Daoy (cell line): ENCODE results near the gene KLHL18. TPM values are rescaled to one million over a fixed set of nuclear protein-coding genes. Genes with fewer than 3 reads are reported as not detected.
A peak's percentile ranks its signal among the peaks of the same experiment; 100 is the strongest.
"Not testable (repeated sequence)": the region's sequence is repeated elsewhere in the genome, so short reads cannot be mapped to it uniquely, and the experiment has no call there.

Experiments used
- DNase-seq: peaks from one replicate; pipeline ENCODE4 v3.0.0-alpha.2; 2015; ENCODE audit warnings: low read depth
- total RNA-seq: library from RNA; depleted of rRNA; stranded (reverse); fragments of >200 nt; shearing (Covaris generic); gene quantifications from 2 replicates; pipeline ENCODE4 v1.2.3, GENCODE V29; 2014

The KLHL18 gene
- total RNA-seq, 1 experiment from 2014 or later: 15.0 TPM

DNA sequence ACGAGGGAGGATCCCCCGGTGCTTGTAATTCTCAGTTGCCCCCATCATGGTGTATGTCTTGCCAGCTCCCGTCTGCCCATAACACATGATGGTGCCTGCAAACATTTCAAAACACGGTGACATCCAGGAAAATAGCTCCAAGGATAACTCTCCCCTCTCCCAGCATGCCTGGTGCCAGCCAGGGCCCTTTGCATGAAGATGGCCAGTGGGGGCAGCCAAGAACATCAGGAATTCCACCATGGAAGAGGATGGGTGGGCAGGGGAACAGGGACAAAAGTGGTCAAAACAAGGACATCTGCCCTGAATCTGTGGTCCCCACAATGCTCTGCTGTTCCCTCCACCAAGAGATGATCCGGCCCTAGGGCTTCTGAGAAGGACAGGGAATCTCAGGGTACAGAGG lies 9.2 kb upstream of the KLHL18 start:
- no peak for DNase-seq

DNA sequence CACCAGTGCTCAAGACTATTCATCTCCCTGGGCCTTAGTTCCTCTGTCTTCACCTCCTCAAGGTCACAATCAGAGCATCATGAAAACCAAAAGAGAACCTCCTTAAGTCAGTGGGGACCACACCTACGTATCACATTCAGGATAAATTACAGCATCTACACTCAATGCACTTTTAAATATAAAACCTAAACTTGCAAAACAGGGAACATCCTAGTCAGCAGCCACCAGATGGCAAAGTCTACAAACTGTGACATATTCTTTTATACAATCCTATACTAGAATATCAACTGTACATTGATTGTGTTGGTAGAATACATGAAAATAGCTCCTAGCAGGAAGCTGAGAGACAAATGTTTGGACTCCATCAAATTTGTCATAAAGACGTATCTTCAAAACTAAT lies 8.1 kb upstream of the KLHL18 start:
- DNase-seq: no peak

DNA sequence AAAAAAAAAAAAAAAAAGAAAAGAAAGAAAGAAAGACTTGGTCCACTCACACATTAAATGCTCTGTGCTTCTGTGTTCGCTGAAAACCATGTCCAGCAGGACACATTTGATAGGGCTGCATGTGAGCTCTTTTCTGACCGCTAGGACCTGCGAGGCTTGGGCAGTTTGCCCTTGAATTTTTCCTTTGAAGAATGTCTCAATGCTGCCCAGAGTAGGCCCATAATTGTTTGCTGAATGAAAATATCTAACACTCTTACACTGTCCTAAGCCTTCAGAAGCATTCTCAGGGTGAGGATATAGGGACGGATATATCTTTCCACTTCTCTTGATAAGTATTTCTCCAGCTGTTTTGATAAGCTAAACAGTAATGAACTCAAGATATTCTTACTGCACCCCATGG lies 6.2 kb upstream of the KLHL18 start:
- DNase-seq: no peak

DNA sequence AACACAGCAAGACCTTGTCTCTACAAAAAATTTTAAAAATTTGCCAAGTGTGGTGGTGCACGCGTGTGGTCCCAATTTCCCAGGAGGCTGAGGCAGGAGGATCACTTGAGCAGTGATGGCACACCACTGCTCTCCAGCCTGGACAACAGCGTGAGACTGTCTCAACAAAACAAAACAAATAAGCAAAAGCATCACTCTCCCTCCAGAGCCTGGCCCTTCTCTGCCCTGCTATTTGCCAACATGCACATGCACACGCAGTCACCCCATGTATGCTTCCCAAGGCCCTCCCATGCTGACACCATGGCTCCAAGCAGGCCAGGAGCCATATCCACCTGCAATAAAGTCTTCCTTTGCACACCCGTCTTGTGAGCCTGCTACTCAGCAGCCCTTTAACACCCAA lies 2.2 kb upstream of the KLHL18 start:
- DNase-seq: no peak

DNA sequence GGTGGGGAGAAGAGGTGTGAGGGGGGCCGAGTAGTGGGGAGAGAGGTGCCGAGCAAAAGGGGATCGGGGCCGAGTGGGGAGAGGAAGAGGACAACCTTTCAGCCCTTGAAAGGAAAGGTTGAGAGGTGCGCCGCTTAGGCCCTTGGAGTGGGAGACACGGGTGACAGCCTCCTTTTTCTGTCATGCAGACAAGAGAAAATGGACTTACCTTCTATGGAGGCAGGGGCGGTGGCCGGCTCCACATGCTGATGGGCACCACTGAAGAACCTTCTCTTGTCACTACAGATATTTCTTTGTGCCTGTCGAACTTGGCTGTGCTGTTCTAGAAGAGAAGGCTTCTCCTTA lies 421 bp downstream of the KLHL18 start:
- peak; percentile 7 for DNase-seq

DNA sequence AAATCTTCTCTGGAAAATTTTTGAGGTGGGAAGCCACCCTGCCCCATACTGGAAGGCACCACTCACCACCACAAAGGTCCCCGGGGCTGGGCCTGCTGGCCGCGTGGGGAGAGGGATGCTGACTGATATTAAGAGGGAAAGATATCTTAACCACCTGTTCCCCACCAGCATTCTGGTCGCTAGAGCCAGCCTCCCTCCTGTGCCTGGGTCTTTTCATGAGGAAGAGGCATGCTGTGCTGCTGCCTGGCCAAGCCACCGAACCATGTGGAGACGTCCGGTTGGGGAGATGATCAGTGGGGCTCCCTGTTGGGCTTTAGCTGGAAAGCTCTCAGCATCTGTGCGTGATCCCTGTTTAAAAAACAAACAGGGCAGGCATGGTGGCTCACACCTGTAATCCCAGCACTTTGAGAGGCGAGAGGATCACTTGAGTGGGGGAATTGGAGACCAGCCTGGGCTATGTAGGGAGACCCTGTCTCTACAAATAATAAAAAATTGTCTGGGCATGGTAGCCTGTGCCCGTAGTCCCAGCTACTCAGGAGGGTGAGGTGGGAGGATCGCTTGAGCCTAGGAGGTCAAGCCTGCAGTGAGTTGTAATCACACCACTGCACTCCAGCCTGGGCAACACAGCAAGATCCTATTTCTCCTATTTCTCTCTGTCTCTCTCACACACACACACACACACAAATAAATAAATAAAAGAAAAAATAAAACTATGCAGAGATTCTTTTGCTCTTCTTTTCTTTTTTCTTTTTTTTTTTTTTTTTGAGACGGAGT lies 1.0 kb downstream of the KLHL18 start:
- peak; percentile 13 for DNase-seq

DNA sequence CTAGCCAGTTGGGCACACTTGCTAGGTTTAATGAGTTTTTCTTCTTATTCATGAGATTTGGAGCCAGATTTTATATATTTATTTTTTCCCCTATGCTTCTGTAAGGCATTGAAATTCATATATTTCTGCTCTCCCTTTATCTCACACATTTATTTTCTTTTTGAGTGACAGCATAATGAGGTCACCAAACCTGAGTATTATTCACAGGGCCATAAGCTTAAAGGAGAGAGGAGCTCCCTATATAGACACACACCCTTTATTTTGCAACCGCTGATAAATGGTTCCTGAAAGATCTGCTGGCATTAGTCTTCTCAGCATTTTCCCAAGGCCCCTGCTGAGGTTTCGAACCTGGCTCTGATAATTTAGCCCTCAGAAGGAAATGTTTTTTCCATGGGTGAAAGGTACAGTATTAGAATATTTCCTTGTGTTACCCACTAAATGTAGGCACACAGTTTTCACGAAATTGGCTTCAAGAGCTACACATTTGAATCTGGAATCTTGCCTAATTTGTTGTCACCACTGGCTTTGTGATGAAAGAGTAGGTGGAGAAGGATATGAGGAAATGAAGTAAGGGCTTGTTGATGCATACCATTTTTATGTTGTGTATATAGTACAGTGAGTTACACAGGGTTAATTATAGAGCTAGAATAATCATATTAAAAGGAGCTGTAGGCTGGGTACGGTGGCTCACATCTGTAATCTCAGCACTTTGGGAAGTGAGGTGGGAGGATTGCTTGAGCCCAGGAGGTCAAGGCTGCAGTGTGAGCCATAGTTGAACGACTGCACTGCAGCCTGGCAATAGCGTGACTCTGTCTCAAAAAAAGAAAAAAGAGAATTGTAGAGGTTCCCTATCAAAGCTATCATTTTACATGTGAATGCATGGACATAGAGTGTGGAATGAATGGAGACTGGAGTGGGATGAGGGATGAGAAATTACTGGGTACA lies 6.5 kb downstream of the KLHL18 start:
- no peak for DNase-seq

DNA sequence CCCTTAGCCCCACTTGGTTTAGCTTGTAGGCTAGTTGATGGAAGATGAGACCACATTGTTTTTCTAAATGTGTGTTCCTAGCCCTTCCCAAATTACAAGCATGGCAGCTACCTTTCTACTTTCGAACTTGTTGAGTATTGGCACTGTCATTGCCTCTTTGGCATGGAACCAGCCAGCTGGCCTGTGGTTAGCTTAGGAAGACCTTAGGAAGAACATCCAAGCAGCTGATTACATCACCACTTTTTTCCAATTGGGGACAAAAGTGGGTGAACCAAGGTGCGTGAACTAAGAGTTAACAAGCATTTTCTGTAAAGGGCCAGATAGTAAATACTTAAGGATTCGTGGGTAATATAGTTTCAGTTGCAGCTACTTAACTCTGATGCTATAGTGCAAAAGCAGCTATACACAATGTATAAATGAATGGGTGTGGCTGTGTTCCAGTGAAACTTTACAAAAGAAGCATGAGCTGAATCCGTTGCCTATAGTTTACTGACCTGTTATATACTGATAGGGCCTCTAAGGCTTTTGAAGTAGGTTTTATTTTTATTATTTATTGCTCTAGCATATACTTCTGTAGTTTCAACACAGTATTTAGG lies 8.5 kb downstream of the KLHL18 start:
- DNase-seq: no peak

DNA sequence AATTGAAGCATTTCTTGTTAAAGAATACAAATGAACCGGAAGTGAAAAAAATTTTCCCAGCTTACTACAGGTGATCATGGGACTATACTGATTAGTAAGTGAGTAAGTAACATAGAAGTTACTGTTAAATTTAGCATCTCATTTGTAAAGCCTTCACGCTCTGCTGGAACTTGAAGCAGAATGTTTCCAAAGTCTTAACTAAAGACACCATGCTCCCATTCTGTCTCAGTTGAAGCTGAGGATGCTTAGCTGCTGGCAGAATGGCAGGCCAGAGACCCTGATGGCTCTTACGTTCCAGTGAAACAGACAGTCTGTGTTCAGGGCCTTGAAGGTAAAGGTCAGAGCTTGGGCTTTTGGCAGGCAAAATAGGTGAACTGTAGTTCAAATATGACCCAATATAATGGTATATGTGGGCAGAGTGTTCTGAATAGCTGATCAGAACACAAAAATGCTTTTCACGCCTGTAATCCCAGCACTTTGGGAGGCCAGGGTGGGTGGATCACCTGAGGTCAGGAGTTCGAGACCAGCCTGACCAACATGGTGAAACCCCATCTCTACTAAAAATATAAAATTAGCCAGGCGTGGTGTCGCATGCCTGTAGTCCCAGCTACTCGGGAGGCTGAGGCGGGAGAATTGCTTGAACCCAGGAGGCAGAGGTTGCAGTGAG lies 9.1 kb downstream of the KLHL18 start:
- not testable (repeated sequence) for DNase-seq

DNA sequence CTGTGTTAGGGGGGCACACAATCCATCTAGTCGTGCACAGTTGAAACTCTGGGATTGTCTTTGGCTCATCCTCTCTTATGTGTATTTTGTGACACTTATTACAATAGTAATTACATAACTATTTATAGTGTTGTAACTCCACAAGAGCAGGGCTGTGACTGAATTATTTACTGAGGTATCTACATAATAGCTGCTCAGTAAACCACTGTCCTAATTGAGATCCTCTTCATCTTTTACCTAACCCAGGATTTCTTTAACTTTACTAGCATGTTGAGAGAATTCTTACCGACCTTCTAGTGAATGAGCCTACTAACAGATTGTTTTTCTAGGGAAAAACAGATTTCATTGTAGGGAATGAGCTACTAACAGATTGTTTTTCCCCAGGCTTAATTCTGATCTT lies 11.1 kb downstream of the KLHL18 start:
- no peak for DNase-seq

DNA sequence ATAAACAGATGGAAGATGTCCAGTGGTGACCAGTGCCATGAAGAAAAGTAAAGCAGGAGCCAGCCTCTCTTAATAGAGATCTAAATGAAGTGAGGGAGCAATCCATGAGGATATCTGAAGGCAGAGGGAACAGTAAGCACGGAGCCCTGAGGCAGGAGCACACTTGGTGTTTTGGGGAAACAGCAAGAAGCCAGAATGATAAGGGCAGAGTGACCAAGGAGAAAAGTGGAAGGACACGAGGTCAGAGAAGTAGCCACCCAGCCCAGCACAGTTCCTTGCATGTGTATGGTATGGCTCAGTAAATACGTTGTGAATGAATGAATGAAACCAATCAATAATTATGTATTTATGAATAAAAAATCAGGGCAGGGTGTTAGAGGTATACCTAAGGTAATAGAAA lies 11.6 kb downstream of the KLHL18 start:
- no peak for DNase-seq

DNA sequence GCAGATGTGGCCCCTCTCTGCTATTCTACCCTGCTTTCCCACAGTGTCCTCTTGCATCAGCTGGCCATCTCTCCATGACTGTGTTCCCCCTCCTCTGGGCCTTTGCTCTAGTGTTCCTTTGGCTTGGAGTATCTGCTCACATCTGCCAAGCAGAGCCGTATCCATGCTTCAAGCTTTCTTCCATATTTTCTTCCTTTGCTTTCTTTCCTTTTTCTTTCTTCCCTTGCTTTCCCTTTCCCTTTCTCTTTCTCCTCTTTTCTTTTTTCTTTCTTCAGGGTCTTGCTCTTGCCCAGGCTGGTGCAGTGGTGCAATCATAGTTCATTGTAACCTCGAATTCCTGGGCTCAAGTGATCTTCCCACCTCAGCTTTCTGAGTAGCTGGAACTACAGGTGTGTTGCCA lies 12.6 kb downstream of the KLHL18 start:
- no peak for DNase-seq

DNA sequence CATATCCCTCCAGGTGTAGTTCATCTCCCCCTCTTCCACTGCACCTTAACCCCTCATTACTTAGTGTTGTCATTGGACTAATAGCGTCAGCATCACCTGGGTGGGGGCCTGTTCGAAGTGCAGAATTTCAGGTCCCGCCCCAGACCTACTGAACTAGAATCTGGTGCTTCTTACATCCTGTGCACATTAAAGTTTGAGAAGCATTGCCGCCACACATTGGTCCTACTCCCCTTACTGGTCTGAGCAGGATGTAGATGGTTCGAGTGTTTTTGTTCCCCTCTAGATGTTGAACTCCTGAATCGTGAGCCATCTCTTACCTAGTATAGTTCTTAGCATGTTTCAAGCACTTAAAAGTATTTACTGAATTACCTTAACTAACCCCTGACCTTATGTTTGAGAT lies 13.2 kb downstream of the KLHL18 start:
- no peak for DNase-seq

DNA sequence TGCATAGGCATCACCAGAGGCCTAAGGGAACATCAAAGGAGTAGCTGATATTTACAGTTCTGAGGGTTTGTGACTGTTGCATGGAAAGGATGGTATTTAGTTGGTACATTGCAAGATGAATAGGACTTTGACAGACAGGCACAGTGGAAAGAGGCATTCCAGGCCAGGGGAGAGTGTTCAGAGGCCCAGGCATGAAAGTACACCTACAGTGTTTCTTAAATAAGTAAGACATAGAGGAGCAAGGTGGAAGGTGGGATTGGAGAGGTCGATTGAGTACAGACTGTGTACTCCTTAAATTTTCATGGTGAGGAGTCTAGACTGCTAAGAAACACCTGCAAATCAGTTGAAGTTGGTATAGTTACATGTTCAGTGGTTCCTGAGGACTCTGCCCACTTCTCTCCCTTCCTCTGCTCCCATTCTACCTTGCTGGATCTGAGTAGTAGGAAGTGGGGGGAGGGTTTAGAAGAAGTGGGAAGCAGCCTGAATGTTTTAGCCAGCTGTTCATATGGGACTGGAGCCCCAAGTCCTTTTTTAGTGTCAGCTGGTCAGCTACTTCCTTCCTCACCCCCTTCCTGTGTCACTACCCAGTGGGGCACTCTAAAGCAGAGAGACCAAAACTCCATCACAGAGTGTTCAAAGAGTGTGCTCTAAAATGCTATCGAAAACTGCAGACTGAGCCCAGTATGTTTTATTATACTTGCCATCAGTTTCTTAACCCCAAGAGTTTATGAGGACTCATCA lies 14.0 kb downstream of the KLHL18 start:
- DNase-seq: no peak

DNA sequence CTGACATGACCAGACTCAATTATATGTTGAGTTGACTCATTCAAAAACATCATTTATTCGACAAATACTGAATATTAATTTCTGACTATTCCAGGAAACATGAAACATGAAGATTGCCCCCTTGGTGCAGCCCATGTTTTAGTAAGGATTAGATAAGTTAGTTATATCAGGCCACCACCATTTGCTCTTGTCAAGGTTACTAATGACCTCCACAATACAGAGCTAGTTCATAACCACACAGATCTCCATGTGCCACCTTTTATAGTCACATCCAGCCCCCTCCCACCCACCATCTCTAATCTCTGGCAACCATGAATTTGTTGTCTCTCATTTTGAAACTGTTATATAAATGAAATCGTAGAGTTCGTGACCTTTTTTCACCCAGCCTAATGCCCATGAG lies 15.7 kb downstream of the KLHL18 start:
- no peak for DNase-seq

DNA sequence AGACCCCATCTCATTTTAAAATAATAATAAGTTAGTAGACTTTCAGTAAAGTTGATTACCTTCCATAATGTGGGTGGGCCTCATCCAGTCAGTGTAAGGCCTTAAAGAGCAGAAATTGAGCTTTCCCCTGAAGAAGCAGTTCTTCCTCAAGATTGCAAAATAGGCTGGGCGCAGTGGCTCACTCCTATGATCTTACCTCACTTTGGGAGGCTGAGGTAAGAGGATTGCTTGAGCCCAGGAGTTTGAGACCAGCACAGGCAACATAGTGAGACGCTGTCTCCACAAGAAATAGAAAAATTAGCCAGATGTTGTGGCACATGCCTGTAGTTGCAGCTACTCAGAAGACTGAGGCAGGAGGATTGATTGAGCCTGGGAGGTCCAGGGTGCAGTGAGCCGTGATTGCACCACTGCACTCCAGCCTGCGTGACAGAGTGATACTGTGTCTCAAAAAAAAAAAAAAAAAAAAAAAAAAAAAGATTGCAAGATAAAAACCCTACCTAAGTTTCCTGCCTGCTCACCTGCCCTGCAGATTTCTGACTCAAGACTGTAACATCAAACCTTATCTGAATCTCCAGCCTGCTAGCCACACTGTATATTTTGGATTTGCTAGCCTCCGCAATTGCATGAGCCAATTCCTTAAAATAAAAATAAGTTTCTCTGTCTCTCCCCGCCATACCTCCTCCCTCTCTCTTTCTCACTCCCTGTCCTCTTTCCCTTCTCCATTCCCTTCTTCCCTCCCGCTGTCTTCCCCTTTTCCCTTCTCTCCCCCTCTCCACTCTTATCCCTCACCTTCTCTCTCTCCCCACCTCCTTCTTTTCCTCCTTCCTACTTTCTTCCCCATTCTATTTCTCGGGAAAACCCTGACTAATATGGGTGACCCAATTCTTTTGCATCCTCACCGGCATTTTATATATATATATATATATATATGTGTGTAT lies 16.9 kb downstream of the KLHL18 start:
- DNase-seq: no peak

DNA sequence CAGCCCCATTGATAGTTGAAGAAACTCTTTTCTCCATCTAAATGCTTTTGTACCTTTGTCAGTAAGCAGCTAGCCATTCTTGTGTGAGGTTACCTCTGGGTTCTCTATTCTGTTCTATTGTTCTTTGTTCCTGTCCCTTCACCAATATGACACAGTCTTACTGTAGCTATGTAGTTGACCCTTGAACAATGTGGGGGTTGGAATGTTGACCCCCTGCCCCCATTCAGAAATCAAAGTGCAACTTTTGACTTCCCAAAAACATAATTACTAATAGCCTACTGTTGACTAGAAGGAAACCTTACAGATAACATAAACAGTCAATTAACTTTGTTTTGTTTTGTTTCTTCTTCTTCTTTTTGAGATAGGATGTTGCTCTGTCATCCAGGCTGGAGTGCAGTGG lies 18.7 kb downstream of the KLHL18 start:
- no peak for DNase-seq

DNA sequence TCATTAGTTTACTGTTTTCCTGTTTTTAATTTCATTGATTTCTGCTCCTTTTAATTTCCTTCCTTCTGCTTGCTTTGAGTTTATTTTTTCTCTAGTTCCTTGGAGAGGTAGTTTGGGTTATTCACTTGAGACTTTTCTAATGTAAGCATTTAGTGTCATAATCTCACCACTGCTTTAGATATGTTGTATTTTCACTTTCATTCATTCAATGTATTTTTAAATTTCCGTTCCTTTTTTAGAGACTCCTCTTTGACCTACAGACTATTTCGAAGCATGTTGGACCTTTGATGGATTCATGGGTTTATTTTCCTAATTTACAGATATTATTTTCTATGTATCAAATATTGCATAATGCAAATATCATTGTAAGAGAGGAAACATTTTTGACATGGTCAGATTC lies 23.3 kb downstream of the KLHL18 start:
- no peak for DNase-seq

DNA sequence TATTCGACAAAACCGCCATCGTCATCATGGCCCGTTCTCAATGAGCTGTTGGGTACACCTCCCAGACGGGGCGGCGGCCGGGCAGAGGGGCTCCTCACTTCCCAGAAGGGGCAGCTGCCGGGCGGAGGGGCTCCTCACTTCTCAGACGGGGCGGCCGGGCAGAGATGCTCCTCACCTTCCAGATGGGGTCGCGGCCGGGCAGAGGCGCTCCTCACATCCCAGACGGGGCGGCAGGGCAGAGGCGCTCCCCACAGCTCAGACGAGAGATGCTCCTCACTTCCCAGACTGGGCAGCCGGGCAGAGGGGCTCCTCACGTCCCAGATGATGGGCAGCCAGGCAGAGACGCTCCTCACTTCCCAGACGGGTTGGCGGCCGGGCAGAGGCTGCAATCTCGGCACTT lies 26.5 kb downstream of the KLHL18 start:
- DNase-seq: not testable (repeated sequence)

DNA sequence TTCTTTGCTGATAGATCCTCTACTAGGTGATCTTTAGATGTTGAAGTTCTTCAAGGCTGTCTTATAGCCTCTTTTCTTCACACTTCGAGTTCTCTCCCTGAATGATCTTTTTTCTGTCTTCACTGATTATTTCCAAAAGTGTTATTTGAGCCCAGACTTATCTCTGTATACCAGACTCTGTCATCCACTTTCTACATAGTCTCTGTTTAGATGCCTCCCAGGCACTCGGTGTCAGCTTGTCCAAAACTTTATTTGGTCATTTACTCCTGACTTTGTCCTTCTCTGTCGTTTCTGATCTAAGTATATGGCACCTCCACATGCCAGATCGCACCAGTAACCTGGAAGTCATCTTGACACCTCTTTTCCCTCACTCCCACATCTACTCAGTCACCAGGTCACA lies 27.6 kb downstream of the KLHL18 start:
- DNase-seq: no peak
